ENCODE measurements around the gene RAB6A.

GRCh38 chr11:73761403-73761945, 600 bp upstream of the RAB6A start:
- TF ChIP-seq, protein P1, sequence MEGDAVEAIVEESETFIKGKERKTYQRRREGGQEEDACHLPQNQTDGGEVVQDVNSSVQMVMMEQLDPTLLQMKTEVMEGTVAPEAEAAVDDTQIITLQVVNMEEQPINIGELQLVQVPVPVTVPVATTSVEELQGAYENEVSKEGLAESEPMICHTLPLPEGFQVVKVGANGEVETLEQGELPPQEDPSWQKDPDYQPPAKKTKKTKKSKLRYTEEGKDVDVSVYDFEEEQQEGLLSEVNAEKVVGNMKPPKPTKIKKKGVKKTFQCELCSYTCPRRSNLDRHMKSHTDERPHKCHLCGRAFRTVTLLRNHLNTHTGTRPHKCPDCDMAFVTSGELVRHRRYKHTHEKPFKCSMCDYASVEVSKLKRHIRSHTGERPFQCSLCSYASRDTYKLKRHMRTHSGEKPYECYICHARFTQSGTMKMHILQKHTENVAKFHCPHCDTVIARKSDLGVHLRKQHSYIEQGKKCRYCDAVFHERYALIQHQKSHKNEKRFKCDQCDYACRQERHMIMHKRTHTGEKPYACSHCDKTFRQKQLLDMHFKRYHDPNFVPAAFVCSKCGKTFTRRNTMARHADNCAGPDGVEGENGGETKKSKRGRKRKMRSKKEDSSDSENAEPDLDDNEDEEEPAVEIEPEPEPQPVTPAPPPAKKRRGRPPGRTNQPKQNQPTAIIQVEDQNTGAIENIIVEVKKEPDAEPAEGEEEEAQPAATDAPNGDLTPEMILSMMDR (IDR thresholded peaks at IDR 0.05): no peak
- TF ChIP-seq POLR2A (IDR thresholded peaks at IDR 0.05): no peak

Data from lower leg skin (tissue), 3 donors.